Loucy (cell line): ENCODE results near the gene OR5W2.

ENCODE experiments used
- H2AFZ ChIP-seq: fragments of 200-600 bp; sonication (generic); 2 replicates; pipeline ENCODE4 v1.6.0; 2016; ENCODE audit warnings: antibody characterized with exemption, mild to moderate bottlenecking, low read length, moderate library complexity
- H3F3A ChIP-seq: fragments of 200-600 bp; 2 replicates; pipeline ENCODE4 v1.6.0; 2016; ENCODE audit warnings: antibody characterized with exemption, low read depth, mild to moderate bottlenecking
- H3K27me3 ChIP-seq: fragments of 200-600 bp; sonication (generic); 2 replicates; pipeline ENCODE4 v1.6.1; 2014; ENCODE audit warnings: low read length, mild to moderate bottlenecking; ENCODE audit not compliant: insufficient read depth, poor library complexity, severe bottlenecking
- H3K36me3 ChIP-seq: fragments of 200-600 bp; sonication (generic); 2 replicates; pipeline ENCODE4 v1.6.1; 2016; ENCODE audit warnings: low read length; ENCODE audit not compliant: insufficient read depth
- H3K4me1 ChIP-seq: fragments of 200-600 bp; sonication (generic); 2 replicates; pipeline ENCODE4 v1.5.1; 2014; ENCODE audit warnings: low read length, mild to moderate bottlenecking; ENCODE audit not compliant: insufficient read depth, poor library complexity, severe bottlenecking
- H3K4me2 ChIP-seq: fragments of 200-600 bp; sonication (generic); 2 replicates; pipeline ENCODE4 v1.6.0; 2014; ENCODE audit warnings: antibody characterized with exemption, low read length, low read depth, mild to moderate bottlenecking; ENCODE audit not compliant: poor library complexity, severe bottlenecking
- H3K4me3 ChIP-seq: fragments of 200-600 bp; sonication (generic); 2 replicates; pipeline ENCODE4 v1.5.1; 2014; ENCODE audit warnings: low read length, mild to moderate bottlenecking, mixed read lengths; ENCODE audit not compliant: poor library complexity, severe bottlenecking
- H3K79me2 ChIP-seq: fragments of 200-600 bp; sonication (generic); 2 replicates; pipeline ENCODE4 v1.6.1; 2014; ENCODE audit warnings: low read length; ENCODE audit not compliant: insufficient read depth
- H3K9ac ChIP-seq: fragments of 200-600 bp; sonication (generic); 2 replicates; pipeline ENCODE4 v1.6.0; 2014; ENCODE audit warnings: mild to moderate bottlenecking, low read depth, low read length, moderate library complexity; ENCODE audit not compliant: poor library complexity, severe bottlenecking
- H3K9me2 ChIP-seq: fragments of 200-600 bp; sonication (generic); replicated peaks from 2 replicates; pipeline ENCODE4 v1.6.1; 2016; ENCODE audit warnings: low read depth, low read length, mixed read lengths
- H3K9me3 ChIP-seq: fragments of 200-600 bp; sonication (generic); 2 replicates; pipeline ENCODE4 v1.6.1; 2014; ENCODE audit warnings: mild to moderate bottlenecking, antibody characterized with exemption, low read length, low read depth; ENCODE audit not compliant: insufficient read depth
- H4K20me1 ChIP-seq: fragments of 200-600 bp; sonication (generic); 2 replicates; pipeline ENCODE4 v1.6.0; 2014; ENCODE audit warnings: antibody characterized with exemption, low read length, mild to moderate bottlenecking; ENCODE audit not compliant: insufficient read depth, poor library complexity, severe bottlenecking
- CTCF ChIP-seq: fragments of 200-600 bp; sonication (generic); conservative IDR thresholded peaks from 2 replicates; pipeline ENCODE4 v1.5.1; 2014; ENCODE audit warnings: mild to moderate bottlenecking, antibody characterized with exemption, low read length
- EZH2phosphoT487 ChIP-seq: fragments of 200-600 bp; IDR thresholded peaks from 2 replicates; pipeline ENCODE4 v1.6.1; 2018; ENCODE audit warnings: antibody characterized with exemption, mild to moderate bottlenecking, moderate library complexity, borderline replicate concordance

OR5W2 gene

DNA sequence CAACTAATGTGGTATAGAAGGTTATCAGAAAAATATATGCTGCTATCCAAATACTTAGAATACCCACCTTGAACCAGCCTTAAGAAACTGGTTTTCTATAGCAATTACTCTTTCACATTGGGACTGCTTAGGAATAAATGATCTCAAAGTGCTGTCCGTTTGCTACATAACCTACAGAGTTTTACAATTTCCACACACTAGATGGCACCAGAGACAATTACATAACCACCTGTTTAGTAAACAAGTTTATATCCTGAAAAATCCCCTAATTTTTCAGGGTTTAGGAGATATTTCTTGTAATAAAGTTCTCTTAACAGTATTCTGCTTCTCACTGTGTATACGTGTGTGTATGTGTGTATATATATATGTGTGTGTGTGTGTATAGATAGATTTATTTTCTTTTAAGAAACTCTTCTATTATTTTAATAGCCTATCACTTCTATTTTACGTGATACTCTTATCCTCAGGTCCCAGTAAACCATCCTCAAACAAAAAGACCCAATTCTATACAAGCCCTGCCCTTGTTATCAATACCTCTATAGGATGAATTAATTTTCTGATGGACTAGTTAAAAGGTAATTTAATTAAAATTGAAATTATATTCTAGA, 28.5 kb upstream of the OR5W2 start:
- Histone ChIP-seq H3K4me2 (no peak overlapping the region), H3K9me3 (no peaks in the 10 kb centered on the region), H4K20me1 (no peaks in the 10 kb centered on the region), H3K9ac (no peak overlapping the region), H3K79me2 (no peaks in the 10 kb centered on the region), H3K4me1 (no peaks in the 10 kb centered on the region), H3K9me2 (no peaks in the 10 kb centered on the region), H3F3A (no peaks in the 10 kb centered on the region), H3K27me3 (no peaks in the 10 kb centered on the region), H3K36me3 (no peaks in the 10 kb centered on the region), H2AFZ (no peak overlapping the region), H3K4me3 (no peak overlapping the region)
- TF ChIP-seq EZH2phosphoT487 (no peak), CTCF (peak; percentile 75)

GRCh38 chr11:55936300-55936699, 21.9 kb upstream of the OR5W2 start, which contains the start of gene OR5I1:
OR5I1 (minus strand) TSS chr11:55936400; CDS start chr11:55936400, 0 bp downstream.
- TF ChIP-seq EZH2phosphoT487 (no peak), CTCF (no peak)
- Histone ChIP-seq H4K20me1 (no peaks in the 10 kb centered on the region), H3K36me3 (no peaks in the 10 kb centered on the region), H3K4me3 (no peak within 1 kb of the TSS), H2AFZ (no peak within 1 kb of the TSS), H3K4me2 (no peak within 1 kb of the TSS), H3K9ac (no peak within 1 kb of the TSS), H3F3A (no peaks in the 10 kb centered on the region), H3K9me3 (no peaks in the 10 kb centered on the region), H3K9me2 (no peaks in the 10 kb centered on the region), H3K27me3 (no peaks in the 10 kb centered on the region), H3K79me2 (no peaks in the 10 kb centered on the region), H3K4me1 (no peaks in the 10 kb centered on the region)

- H3K9me2 ChIP-seq = 0 out of 2 replicates have a peak, but pooled peaks cover 3% of the 10 kb centered on the region
- H3K4me3 ChIP-seq = no peak overlapping the region
- no peaks in the 10 kb centered on the region for H4K20me1 ChIP-seq
- no peaks in the 10 kb centered on the region for H3K9me3 ChIP-seq
- no peaks in the 10 kb centered on the region for H3F3A ChIP-seq
- no peaks in the 10 kb centered on the region for H3K36me3 ChIP-seq
- no peak overlapping the region for H3K9ac ChIP-seq
- TF ChIP-seq CTCF (no peak), EZH2phosphoT487 (no peak)
- H3K79me2 ChIP-seq = no peaks in the 10 kb centered on the region
- H3K4me2 ChIP-seq = no peak overlapping the region
- H3K4me1 ChIP-seq = no peaks in the 10 kb centered on the region
- no peak overlapping the region for H2AFZ ChIP-seq
- no peaks in the 10 kb centered on the region for H3K27me3 ChIP-seq
These were observed 6.2 kb upstream of the OR5W2 start for GRCh38 chr11:55920537-55920936.
